Fibroblast of gingiva (primary cell): ENCODE data around the gene NATD1.

ENCODE experiments used
- DNase-seq: peaks from one replicate; pipeline ENCODE4 v3.0.0-alpha.2; 2011; ENCODE audit warnings: low read depth

NATD1 gene

DNA sequence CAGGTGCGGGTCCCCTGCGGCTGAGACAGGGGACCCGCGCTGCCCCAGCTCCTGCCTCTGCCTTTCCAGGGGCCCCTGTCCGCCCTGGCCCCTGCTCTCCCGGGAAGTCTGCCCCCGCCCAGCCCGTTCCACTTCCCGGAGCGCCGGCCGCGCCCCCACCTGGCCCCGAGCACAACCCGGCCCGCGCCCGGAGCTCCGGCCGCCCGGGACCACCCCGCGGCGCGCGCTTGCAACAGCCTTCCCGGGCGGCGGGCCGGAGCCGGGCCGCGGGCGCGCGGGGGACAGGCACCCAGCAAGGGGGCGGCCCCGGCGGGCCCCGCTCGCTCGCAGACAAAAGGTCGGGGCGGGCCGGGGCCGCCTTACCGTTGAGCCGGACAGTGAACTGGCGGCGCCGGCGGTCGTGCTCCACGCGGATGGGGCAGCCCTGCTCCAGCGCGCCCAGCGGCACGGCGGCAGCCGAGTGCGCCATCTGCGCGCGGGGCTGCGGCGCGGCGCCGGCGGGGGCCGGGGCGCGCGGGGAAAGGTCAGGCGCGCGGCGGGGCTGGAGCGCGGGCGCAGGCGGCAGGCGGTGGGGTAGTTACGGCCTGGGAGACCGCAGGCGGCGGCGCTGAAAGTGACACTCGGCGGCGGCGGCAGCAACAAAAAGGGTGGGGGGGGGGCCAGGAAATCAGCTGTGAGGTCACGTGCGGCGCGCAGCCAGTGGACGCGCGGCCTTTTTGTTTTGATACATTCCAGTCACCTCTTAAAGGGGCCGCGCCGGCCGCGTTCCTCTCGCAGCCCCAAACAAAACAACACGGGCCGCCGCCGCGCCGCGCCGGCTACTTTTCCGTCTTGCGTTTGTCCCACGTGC lies at the start of gene NATD1:
Gene NATD1 (minus strand): TSS at position 615 of the 850 bp plus-strand sequence. CDS start 146 bp downstream, at position 469.
- peak; percentile 83 for DNase-seq

DNA sequence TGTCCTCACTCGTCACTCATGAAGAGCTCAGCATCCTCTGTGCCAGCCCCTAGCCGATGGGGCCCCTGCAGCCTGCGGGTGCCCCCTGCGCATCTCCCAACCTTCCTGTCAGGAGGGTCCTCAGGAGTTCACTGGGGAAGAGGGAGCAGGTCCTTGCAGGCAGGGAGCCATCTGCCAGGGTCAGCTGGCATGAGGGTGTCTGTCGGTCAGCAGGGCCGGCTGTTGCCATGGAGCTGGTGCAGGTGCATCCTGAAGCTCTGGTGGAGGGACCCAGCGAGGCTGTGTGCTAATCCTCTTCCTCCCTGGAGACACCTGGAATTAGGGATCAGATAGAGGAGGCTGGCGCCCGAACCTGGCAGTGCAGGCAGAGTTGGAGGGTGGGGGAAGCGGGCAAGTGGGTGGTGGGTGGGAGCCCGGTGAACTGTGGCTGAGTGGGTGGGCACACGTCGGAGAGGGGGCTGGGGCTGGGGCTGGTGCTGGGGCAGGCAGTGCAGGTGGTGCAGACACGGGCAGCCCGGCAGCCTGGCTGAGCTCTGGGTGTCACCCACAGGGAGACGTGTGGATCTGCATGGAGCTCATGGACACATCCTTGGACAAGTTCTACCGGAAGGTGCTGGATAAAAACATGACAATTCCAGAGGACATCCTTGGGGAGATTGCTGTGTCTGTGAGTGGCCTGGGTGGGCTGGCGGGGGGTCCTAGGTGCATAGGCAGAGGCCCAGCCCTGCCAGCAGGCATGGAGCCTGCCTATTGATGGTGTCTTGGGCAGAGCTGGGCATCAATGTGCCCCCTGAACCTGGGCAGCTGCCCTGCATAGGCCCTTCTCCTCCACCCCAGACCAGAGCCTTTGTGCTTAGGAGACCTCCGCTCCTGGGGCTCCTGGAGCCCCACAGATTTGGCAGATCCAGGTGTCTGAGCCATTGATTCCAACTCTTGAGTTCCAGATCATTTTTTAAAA lies 48.7 kb upstream of the NATD1 start:
- DNase-seq = no peak

GRCh38 chr17:21300601-21301571 lies 47.7 kb upstream of the NATD1 start:
- DNase-seq = no peak

- DNase-seq = no peak
These were observed 46.9 kb upstream of the NATD1 start for GRCh38 chr17:21299981-21300600.

GRCh38 chr17:21298983-21299519 lies 45.8 kb upstream of the NATD1 start:
- DNase-seq = no peak

DNA sequence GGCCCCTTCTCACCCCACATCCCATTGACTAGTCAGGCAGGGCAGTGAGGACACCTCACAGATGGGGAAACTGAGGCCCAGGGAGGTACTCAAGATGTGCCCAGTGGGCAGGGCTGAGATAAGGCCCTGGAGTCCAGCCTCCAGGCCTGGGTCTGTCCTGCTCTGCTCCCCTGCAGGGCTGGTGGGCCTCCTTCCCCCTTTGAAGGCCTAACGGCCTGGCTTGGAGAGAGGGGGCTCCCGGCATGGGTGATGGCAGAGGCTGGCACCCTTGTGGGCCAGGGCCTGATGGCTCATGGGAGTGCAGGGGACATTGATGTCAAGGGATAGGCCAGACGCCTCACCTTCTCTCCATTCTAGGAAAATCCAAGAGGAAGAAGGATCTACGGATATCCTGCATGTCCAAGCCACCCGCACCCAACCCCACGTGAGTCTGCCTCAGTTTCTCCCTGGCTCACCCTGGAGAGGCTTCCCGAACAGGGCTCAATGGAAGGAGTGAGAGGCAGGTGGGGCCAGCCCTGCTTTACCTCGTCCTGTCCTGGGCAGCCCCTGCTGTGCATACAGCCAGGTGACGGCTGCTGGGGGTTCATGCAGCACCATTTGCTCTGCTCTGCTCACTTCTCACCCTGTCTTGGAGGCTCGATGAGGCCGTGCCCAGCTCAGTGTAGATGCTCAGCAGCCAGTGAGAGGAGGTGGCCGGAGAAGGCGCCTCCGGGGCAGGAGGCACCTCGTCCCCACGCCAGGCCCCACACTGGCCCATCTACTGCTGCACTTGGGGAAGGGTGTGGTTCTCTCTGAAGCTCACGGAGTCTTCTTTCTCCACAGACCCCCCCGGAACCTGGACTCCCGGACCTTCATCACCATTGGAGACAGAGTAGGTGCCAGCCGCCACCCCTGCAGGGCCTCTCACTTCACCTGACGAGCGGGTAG lies 45.1 kb upstream of the NATD1 start:
- DNase-seq = no peak

GRCh38 chr17:21297597-21297996 lies 44.4 kb upstream of the NATD1 start:
- DNase-seq = no peak

DNA sequence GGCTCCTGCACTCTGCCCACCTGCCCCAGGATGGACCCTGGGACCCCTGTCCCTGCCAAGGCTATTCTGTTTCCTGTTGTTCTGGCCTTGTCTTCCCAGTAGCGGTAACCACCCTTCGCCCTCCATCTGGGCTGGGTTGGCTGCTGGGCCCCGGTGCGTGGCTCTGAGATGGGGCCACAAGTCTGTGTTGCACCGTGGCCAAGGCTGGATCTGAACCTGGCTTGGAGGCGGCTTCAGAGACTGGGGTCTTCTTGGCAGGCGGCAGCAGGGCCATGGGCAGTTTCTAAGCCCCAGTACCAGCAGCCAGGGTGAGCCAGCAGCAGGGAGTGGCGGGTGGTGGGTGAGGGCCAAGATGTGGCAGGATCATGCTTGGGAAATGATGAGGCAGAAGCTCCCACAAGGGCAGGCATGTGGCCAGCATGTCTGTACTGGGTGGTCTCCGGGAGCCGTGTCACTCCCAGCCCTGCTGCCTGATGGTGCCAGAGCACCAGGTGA lies 43.9 kb upstream of the NATD1 start:
- peak; percentile 44 for DNase-seq

- DNase-seq = no peak
These were observed 43.2 kb upstream of the NATD1 start for GRCh38 chr17:21296097-21297025.

DNA sequence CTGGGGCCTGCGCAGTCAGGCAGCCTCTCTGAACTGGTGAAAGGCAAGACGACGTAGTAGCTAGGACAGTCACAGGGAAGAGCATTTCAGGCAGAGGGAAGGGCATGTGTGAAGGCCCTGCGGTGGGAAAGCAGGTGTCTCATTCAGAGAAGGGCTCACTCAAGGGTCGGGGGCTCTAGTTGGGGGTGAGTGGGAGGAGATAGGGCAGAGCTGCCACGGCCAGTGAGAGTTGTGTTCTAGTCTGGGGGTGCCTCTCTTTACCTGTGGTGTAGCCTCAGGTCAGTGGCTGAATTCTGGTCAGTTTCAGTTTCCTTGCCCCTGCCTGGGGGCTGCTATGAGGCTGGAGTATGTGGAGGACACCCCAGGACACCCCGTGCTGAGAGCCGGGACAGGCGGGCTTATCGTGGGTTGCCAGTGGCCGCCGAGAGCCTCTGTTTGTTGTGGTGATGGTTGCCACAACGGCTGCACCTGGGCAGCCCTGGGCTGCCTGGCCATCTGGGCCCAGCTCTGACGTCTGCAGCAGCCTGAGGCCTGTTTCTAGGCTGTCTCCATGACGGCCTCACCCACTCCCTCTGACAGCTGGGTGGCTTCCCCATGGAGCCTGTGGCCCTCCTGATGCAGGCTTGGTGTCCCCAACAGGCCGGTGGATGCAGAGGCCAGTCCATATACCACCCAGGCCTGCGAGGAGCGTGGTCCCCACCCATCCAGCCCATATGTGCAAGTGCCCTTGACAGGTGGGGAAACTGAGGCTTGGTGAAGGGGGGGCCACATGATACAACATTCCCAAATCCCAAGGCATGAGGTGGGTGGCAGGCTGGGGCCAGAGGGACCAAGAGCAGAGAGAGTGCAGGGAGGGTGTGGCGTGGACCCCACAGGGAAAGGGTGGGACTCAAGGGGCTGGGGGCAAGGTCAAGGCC lies 42.1 kb upstream of the NATD1 start:
- DNase-seq = no peak

DNA sequence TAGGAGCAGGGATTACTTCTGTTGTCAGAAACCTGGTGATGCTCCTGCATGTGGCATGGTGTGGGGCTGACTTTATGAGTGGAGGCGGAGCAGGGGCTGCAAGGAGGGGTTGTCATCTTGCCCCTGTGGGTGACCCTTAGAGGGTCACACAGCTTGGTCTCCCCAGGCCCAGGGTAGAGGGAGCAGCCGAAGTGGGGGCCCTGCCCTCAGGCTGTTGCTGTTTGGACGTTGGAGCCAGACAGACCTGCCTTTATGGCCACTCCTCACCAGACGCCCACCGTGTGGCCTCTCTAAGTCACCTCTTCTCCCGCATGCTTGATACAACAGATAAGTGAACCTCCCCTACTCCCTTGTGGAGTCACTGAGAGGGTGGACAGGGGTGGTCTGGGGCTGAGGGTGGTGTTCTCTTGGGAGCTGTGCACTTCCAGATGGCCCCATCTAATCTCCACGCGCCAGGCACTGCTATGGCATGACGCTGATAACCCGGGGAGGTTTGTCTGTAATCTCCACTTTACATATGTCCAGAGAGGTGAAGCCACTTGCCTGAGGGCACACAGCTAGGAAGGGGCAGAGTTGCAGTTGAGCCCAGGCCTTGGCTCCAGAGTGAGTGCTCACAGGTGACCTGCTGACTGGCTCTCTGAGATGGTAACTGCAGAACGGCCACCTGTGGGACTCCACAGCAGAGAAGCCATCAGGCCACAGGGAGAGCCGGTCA lies 41.3 kb upstream of the NATD1 start:
- no peak for DNase-seq

GRCh38 chr17:21293831-21294210 lies 40.6 kb upstream of the NATD1 start:
- DNase-seq = no peak

- DNase-seq = no peak
These were observed 39.9 kb upstream of the NATD1 start for GRCh38 chr17:21292867-21293830.

GRCh38 chr17:21291862-21292261 lies 38.7 kb upstream of the NATD1 start:
- DNase-seq = no peak

DNA sequence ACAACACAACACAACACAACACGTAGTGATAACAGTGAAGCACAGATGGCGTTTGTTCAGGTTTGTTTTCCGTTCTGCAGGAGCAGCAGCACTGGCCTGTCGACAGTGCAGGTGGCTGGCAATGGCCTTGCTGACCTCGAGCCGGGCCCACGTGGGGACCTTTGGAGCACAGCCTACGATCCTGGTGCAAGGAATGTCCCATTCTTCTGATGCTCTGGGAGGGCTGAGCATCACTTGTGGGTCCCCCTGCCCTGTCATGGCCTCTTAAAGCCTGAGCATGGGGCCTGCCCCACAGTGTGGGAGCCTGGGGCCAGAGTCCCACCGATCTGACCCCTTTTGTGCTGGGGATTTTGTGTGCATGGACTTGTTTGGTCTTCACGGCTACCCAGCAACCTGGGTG lies 38.1 kb upstream of the NATD1 start:
- no peak for DNase-seq
